Brain pericyte (primary cell): ENCODE data around the gene AFAP1L1.
"Not testable (repeated sequence)": the region's sequence is repeated elsewhere in the genome, so short reads cannot be mapped to it uniquely, and the experiment has no call there.

Source experiments
- DNase-seq: peaks from one replicate; pipeline ENCODE4 v3.0.0-alpha.2; 2012; ENCODE audit warnings: low read depth, low spot score

Gene AFAP1L1

DNA sequence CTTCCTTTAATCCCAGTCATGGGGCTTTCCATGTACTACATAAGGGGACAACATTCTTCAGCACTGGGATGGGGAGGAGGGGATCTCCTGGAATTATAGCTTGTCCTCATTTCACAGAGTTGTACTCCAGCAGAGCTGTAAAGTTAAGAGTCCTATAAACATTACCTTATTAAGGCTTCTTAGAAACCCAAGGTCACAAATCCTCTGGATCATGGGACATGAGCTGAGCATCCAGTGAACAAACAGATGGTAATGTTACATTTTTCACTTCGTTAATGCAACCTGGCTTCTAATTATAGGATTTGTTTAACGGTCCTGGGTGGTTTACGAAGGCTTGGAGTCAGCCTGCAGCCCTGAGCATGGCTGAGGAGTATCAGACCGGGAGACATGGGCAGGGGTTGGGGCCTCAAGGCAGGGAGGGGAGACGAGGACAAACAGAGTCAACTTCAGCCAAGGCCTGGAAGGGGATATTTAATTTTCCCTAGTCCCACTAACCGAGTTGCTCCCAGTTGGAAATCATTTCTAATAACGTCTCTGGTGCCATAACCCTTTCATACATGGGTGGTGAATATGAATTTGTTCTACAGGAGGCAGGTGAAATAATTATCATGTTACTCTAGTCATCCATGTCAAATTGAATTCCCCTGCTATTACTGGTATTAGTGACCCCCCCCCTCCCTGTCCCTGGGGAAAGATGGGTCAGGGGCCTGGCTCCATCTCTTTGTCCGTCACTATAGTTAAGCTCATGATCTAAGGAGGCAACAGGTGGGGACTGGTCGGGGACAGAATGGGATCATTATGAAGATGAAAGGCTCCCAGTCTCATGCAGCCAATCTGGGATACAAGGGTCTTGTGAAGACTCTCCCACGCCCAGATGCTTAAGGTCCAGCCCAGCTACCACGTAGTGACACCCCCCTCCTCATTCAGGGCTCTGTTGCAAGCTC is 118.2 kb downstream of the AFAP1L1 start:
- DNase-seq: no peak

- not testable (repeated sequence) for DNase-seq
Observed at GRCh38 chr5:149391076-149391475, 119.4 kb downstream of the AFAP1L1 start.
